Measurements from ENCODE around the gene PTAR1.

Gene PTAR1

GRCh38 chr9:69743930-69744329 is 15.9 kb downstream of the PTAR1 start:
- no peak for TF ChIP-seq ZNF8 (CRISPR knock-in tag; IDR thresholded peaks at IDR 0.05)
- TF ChIP-seq TSHZ2 (CRISPR knock-in tag; IDR thresholded peaks at IDR 0.05) = no peak
- ATAC-seq = no peak

- ATAC-seq = no peak
- TF ChIP-seq, protein P1, sequence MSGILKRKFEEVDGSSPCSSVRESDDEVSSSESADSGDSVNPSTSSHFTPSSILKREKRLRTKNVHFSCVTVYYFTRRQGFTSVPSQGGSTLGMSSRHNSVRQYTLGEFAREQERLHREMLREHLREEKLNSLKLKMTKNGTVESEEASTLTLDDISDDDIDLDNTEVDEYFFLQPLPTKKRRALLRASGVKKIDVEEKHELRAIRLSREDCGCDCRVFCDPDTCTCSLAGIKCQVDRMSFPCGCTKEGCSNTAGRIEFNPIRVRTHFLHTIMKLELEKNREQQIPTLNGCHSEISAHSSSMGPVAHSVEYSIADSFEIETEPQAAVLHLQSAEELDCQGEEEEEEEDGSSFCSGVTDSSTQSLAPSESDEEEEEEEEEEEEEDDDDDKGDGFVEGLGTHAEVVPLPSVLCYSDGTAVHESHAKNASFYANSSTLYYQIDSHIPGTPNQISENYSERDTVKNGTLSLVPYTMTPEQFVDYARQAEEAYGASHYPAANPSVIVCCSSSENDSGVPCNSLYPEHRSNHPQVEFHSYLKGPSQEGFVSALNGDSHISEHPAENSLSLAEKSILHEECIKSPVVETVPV (CRISPR knock-in tag; IDR thresholded peaks at IDR 0.05) = no peak
- TF ChIP-seq ZNF8 (CRISPR knock-in tag; IDR thresholded peaks at IDR 0.05) = no peak
- no peak for TF ChIP-seq GLIS3 (CRISPR knock-in tag; IDR thresholded peaks at IDR 0.05)
- TF ChIP-seq ZC3H10 (CRISPR knock-in tag; IDR thresholded peaks at IDR 0.05) = no peak
- no peak for TF ChIP-seq POU6F1 (CRISPR knock-in tag; IDR thresholded peaks at IDR 0.05; ENCODE audit: borderline replicate concordance, low read depth)
- no peak for TF ChIP-seq PPARA (CRISPR knock-in tag; IDR thresholded peaks at IDR 0.05; ENCODE audit: borderline replicate concordance)
- no peak for TF ChIP-seq RARB (CRISPR knock-in tag; IDR thresholded peaks at IDR 0.05)
- TF ChIP-seq ZNF70 (CRISPR knock-in tag; IDR thresholded peaks at IDR 0.05) = no peak
- TF ChIP-seq TOX (CRISPR knock-in tag; IDR thresholded peaks at IDR 0.05; ENCODE audit: borderline replicate concordance) = no peak
- TF ChIP-seq, protein P2, sequence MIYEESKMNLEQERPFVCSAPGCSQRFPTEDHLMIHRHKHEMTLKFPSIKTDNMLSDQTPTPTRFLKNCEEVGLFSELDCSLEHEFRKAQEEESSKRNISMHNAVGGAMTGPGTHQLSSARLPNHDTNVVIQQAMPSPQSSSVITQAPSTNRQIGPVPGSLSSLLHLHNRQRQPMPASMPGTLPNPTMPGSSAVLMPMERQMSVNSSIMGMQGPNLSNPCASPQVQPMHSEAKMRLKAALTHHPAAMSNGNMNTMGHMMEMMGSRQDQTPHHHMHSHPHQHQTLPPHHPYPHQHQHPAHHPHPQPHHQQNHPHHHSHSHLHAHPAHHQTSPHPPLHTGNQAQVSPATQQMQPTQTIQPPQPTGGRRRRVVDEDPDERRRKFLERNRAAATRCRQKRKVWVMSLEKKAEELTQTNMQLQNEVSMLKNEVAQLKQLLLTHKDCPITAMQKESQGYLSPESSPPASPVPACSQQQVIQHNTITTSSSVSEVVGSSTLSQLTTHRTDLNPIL (CRISPR knock-in tag; IDR thresholded peaks at IDR 0.05; ENCODE audit: low read depth) = no peak
Measured at GRCh38 chr9:69740872-69741505, 18.8 kb downstream of the PTAR1 start.

DNA sequence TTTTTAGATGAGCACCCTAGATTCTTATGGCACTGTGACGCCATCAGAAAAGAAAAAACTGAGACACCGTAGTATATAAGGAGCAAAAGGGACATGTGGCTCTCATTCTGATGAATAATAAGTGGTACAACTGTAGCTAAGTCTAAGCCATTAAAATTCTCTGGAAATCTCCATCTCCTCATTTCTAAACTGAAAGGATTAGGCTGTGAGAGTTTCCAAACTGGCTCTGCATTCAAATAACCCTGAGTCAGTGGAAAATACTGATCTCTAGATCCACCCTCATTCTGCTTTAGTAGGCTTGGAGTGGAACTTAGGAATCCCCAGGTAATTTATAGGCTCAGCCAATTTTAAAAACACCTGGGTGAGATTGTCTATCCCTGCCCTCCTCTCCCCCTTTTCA is 28.5 kb downstream of the PTAR1 start:
- TF ChIP-seq, protein P1 (CRISPR knock-in tag; IDR thresholded peaks at IDR 0.05) = no peak
- TF ChIP-seq ZFP3 (CRISPR knock-in tag; IDR thresholded peaks at IDR 0.05) = no peak
- no peak for TF ChIP-seq GLIS3 (CRISPR knock-in tag; IDR thresholded peaks at IDR 0.05)
- no peak for TF ChIP-seq ZNF565 (CRISPR knock-in tag; conservative IDR thresholded peaks at IDR 0.05; ENCODE audit: low read depth)
- TF ChIP-seq TOX (CRISPR knock-in tag; IDR thresholded peaks at IDR 0.05; ENCODE audit: borderline replicate concordance) = no peak
- no peak for TF ChIP-seq ZNF8 (CRISPR knock-in tag; IDR thresholded peaks at IDR 0.05)
- TF ChIP-seq ISL1 (CRISPR knock-in tag; IDR thresholded peaks at IDR 0.05) = no peak
- TF ChIP-seq PPARA (CRISPR knock-in tag; IDR thresholded peaks at IDR 0.05; ENCODE audit: borderline replicate concordance) = no peak
- TF ChIP-seq TSHZ2 (CRISPR knock-in tag; IDR thresholded peaks at IDR 0.05) = no peak
- no peak for TF ChIP-seq RARB (CRISPR knock-in tag; IDR thresholded peaks at IDR 0.05)

More for the DNA sequence above, 28.5 kb downstream of the PTAR1 start:
- ATAC-seq = no peak

Data from SK-N-SH treated with all-trans-retinoic acid at 6 μM for 48 hours (cell line).